ENCODE measurements around the gene VIT.

Gene VIT

DNA sequence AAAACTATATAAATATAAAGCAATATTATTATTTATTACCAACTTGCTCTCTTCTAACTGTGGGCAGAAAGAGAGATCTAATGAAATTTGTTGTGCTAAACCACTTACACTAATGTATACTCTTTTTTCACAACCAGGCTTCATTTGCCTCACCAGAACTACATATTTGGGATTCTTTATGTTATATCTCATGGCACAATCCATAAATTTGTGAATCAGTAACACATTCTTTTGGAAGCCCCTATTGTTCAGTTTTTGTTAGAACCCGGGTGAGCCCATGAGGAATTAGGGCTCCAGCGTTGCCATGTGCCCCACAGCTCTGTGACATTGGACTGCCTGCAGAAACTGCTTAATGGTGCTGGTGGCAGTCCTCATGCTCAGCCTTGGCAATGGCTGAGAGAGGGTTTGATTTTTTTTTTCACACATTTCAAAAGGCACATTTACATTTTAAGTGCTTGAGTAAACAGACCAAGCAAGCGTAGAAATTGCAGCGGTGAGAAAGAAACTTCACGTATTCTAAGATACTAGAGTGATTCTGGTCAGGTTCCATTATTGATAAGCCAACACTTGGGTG is 15.3 kb downstream of the VIT start:
- no peak for DNase-seq (ENCODE audit: low read depth)

GRCh38 chr2:36713310-36713709 is 16.8 kb downstream of the VIT start:
- no peak for DNase-seq (ENCODE audit: low read depth)

GRCh38 chr2:36716111-36716510 is 19.6 kb downstream of the VIT start:
- no peak for DNase-seq (ENCODE audit: low read depth)

DNA sequence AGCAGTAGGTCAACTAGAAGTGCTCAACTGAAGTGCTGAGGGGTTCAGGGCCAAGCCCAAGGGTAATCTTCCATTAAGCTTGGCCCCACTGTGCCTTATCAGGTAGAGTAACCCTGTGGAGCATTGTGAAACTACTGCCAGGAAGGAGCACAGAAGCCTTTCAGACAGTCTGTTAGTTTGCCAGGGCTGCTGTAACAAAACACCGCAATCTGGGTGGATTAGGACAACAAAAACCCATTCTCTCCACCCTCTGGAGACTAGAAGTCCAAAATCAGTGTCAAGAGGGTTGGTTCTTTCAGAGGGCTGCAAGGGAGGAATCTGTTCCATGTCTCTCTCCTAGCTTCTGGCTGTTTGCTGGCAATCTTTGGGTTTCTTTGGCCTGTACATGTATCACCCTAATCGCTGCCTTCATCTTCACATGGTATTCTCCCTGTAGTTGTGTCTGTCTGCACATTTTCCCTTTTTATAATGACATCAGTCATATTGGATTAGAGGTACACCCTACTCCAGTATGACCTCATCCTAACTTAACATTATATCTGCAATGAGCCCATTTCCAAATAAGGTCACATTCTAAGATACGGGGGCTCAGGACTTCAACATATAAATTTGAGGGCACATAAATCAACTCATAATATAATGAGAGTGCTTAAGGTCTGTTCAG is 21.2 kb downstream of the VIT start:
- no peak for DNase-seq (ENCODE audit: low read depth)

DNA sequence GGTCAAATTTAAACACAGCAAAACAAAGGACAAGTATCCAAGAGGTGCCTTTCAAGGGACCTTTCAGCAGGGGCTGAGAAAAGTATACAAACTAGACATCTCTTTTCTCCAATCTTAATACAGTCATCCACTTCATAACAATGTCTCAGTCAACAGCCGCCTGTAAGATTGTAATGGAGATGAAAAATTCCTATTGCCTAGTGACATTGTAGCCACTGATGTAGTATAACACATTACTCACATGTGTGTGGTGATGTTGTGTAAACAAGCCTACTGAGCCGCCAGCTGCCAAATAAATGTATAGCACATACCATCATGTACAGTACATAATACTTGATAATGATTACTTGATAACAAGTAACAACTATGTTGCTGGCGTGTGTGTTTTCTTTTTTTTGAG is 31.0 kb downstream of the VIT start:
- no peak for DNase-seq (ENCODE audit: low read depth)

DNA sequence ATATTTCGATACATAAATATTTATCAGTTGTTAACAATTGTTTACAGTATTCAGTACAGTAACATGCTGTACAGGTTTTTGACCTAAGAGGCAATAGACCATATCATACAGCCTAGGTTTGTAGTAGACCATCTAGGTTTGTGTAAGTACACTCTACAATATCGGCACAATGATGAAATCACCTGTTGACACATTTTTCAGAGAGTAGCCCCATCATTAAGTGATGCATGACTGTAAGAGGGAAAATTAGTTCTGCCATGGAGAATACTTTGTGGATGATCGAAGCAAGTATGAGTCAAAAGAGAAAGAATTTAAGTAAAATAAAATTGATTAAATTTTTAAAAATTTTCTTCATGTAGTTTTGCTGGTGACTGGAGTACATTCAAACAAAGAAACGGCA is 32.6 kb downstream of the VIT start:
- peak; percentile 13 for DNase-seq (ENCODE audit: low read depth)

DNA sequence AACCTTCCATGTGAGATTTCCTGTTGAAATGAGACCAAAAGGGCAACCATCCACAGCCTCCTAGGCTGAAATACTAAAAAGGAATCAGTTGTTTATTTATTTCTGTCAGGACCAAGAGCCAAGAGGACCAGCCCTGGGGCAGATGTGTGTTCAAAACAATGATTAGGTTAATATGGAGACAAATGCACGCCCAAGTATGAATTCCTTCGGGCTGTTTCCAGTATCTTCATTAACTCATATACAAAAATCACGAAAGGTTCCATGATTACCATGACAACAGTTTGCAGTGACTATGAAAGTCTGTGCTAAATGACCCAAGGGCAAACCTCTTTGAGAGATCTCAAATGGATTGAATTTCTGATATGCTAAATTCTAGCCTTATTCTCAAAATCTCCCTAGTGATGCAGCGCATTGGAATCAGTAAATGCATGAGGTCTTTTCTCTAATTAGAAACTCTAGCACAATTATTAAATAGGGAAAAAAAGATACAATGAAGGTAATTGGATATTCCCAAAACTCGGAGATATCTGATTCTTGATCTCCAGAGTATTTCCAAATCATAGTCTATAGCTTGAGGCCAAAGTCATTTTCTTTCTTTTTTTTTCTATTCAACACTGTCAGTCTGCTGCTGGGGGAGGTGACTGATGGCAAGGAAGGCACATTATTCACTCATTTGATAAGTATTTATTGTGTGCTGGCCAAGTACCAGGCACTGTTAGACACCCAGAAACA is 35.6 kb downstream of the VIT start:
- DNase-seq (ENCODE audit: low read depth): no peak

- DNase-seq (ENCODE audit: low read depth): no peak
Observed at GRCh38 chr2:36732673-36733036, 36.1 kb downstream of the VIT start.

DNA sequence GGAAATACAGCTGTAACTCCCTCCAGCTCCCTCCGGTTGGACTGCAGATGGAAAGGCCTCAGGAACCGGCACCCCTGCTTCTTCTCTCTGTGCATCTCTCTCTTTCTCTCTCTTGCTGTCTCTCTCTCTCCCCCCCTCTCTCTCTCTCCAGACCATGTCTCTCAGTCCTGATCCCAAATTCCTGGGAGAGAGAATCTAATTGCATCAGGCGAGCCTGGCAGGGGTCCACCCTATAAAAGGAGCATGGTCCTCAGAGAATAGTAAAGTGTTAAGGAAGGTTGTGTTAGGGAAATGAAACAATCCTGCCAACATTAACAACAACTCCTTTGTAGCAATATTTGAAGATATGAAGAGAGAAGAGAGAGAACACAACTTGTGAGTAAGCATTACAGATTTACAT is 36.7 kb downstream of the VIT start:
- DNase-seq (ENCODE audit: low read depth): no peak

DNA sequence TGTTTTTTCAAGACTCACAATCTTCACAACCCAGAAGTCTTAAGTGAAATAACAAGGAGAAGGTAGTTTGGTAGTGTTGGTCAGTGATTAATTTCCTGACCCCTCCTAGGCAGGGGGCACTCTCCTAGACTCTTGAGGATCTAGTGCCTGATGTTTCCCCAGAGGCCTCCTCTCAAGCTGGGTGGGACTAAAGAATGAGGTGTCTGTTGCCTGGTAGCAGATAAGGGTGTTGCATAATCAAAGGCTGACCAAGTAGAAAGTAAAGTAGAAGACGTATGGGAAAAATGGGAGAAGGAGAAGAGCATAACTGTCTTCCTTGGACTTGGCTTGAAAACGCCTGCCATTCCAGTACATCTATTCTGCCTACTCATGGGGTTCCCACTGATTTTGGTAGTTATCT is 37.8 kb downstream of the VIT start:
- no peak for DNase-seq (ENCODE audit: low read depth)

- no peak for DNase-seq (ENCODE audit: low read depth)
Observed at GRCh38 chr2:36737131-36737750, 40.7 kb downstream of the VIT start.

- no peak for DNase-seq (ENCODE audit: low read depth)
Observed at GRCh38 chr2:36740061-36740460, 43.6 kb downstream of the VIT start.

DNA sequence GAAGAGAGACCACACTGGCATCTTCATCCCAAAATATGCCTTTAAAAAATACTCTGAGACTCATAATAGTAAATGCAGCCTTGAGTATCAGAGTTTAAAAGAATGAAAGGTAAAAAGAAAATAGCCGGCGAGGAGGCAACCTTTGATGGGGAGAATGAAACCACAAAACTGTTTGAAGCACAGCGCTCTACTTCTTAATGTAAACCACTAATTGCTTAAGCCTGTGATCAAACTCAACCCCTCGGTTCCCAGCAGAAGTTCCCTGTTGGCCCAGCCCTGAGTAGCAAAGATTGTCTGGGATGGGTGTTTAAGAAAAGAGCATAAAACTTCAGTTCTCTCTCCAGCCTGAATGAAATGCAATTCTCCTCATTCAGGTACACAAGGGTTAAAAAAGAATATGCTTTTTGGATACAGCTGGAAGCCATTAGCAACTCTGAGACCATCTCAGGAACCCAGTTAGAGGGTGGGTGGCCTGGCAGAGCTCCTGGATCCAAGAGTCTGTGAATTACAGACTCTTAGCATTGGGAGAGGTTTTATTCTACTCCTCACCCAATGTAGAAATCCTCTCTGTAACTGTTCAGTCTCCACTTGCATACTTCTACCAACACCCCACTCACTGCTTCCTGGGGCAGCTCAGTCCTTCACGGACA is 44.8 kb downstream of the VIT start:
- DNase-seq (ENCODE audit: low read depth): no peak

DNA sequence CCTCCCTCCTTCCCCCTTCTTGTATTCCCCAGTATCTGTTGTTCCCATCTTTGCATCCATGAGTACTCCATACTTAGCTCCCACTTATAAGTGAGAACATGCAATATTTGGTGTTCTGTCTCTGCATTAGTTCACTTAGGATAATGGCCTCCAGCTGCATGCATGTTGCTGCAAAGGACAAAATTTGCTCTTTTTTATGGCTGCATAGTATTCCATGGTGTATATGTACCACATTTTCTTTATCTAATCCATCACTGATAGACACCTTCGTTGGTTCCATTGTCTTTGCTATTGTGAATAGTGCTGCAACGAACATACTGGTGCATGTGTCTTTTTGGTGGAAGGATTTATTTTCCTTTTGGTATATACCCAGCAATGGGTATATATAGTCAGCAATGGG is 47.4 kb downstream of the VIT start:
- no peak for DNase-seq (ENCODE audit: low read depth)

DNA sequence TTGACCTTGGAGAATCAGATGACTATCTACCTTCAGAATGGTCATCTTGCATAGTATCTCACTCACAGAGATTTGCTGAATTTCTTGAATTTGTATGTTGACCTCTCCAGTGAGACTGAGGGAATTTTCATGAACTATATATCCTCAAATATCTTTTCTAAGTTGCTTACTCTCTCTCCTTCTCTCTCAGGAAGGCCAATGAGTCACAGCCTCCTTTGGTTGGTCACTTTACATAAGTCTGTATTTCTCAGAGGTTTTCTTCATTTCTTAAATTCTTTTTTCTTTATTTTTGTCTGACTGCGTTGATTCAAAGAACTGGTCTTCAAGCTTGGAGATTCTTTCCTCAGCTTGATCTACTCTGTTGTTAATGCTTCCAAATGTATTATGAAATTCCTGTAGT is 51.7 kb downstream of the VIT start:
- DNase-seq (ENCODE audit: low read depth): no peak

DNA sequence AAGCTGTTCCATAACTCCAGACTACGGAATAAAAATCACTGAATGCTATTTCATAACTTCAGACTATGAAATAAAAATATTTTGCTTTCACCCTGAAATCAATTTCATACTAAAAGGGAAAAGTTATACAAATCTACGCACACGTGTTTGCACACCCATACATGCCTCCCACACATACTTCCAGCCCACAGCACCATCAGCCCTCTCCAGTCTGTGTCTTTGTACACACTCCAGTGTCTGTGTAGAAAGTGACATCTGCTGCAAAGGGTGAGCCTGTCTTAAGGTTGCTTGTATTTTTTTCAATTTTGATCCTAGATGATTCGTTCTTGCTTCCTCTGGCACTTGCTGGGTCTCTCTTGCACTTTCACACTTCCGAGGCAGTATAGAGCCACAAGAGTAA is 53.6 kb downstream of the VIT start:
- no peak for DNase-seq (ENCODE audit: low read depth)

- DNase-seq (ENCODE audit: low read depth): no peak
Observed at GRCh38 chr2:36753706-36754221, 57.3 kb downstream of the VIT start.

DNA sequence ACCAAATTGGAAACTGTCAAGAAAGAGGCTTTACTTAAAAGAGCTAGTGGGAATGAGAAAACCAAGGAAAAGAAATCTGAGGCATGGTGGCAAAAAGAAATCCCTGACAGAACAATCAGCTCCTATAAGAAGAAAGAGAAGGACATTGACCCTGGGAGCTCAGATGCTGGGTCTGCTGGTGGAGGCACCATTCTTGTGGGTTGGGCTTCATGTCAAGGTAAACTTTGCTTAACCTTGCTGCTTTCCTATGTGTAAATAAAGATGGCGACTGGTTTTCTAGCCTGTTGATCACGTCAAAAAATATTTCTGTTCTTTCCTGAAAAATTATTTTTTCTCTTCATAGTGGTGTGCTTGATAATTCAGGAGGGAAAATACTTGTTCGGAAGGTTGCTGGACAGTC is 58.1 kb downstream of the VIT start:
- DNase-seq (ENCODE audit: low read depth): no peak

GRCh38 chr2:36756438-36756837 is 59.9 kb downstream of the VIT start:
- DNase-seq (ENCODE audit: low read depth): no peak

GRCh38 chr2:36762764-36763490 is 66.4 kb downstream of the VIT start:
- no peak for DNase-seq (ENCODE audit: low read depth)

DNA sequence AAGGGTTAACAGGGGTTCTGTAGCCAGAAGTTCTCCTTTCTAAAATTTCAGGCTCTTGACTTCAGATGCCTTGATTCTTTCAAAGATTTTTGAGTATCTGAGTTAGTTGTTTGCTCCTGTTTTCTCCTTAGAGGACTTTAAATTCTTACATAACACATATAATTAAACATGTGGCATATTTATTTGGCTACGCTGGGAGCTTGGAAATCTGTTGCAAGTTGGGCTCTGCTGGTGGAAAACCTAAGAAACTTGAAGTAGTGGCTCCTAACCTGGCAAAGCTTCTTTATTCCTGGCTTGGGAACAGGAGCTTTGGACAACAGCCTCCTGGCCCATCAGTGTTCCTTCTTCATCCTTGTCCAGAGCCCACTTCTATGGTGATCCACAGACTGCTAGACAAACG is 72.6 kb downstream of the VIT start:
- DNase-seq (ENCODE audit: low read depth): no peak

All from HS-5 (cell line).